HTR-8/SVneo (cell line): ENCODE measurements around the gene RBP5.

ENCODE experiments used
- DNase-seq: peaks from one replicate; pipeline ENCODE4 v3.0.0; 2011; ENCODE audit warnings: low spot score, mixed read lengths; ENCODE audit not compliant: insufficient read length
- FAIRE-seq: peaks from 2 replicates; lab custom pipeline; 2011; peaks lifted over from hg19 to GRCh38; lab: Jason Lieb, UNC

Gene RBP5

GRCh38 chr12:7106082-7106481 lies 22.6 kb downstream of the RBP5 start:
- FAIRE-seq, result no peak
- no peak for DNase-seq

GRCh38 chr12:7103837-7104584 lies 24.7 kb downstream of the RBP5 start:
- DNase-seq, result no peak
- no peak for FAIRE-seq

DNA sequence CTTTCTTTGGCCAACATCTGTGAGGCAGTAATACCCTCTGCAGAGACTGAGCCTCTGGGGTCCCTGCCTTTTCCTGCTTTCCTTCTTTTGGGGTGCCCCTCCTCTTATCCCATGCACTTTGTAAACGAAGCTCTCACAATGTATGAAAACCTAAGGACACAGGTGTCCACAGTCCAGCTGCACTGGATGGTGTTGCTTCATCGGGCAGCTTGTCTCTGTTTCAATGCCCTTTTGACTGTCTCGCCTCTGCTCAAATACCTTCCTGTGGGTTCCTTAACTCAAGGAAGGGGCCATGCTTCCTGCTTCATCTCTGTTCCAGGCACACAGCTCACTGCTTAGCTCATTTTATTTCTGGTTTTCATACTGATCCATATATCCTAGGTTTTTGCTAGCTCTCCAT lies 26.1 kb downstream of the RBP5 start:
- FAIRE-seq, result no peak

DNA sequence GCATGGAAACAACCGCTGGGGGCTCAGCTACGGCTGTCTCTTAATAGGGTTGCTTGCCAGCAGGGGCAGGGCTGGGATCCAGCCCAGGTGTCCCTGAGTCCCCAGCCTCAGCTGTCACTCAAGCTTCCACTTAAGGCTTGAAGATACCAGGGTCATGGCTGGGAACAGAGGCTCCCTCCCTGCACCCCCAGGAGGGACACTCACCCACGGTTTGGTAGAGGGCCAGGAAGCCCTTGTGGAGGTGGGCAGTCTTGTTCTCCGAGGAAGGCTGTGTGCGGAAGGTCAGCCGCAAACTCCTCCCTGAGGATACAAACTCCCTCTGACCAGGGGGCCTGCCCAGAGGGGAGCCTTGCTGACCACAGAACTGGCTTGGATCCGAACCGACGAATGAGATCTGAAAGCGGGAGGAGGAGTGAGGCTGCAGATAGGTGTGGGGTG lies 27.0 kb downstream of the RBP5 start:
- FAIRE-seq, result peak; percentile 80
- DNase-seq, result no peak

More for the DNA sequence above, 26.1 kb downstream of the RBP5 start:
- DNase-seq, result no peak

DNA sequence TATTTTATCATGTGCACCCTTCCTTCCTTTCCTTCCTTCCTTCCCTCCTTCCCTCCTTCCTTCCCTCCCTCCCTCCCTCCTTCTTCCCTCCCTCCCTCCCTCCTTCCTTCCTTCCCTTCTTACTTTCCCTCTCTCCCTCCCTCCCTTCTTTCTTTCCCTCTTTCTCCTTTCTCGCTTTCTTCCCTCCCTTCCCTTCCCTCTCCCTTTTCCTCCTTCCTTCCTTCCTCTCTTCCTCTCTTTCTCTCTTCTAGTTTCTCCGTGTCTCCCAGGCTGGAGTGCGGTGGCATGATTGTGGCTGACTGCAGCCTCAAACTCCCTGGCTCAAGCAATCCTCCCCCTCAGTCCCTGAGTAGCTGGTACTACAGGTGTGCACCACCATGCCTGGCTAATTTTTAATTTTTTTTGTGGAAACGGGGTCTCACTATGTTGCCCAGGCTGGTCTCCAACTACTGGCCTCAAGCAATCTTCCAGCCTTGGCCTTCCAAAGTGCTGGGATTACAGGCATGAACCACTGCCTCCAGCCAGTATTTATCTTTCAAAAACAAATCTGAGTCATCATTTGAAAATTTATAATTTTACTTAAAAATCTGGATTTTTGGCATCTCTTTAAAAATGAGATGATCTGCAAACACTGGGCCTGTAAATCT lies 27.5 kb downstream of the RBP5 start:
- DNase-seq (no peak), FAIRE-seq (no peak)

DNA sequence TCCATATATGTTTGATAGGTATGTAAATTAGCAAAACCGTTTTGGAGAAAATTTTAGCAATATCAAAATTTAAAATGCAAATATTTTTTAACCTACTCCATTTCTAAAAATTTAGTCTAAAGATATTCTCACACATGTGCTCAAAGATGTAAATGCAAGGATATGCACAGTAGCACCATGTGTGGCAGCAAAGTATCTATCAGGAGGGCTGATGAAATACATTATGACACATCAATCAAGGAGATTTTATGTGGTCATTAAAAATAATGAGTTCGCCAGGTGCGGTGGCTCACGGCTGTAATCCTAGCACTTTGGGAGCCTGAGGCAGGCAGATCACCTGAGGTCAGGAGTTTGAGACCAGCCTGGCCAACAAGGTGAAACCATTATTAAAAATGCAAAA lies 28.4 kb downstream of the RBP5 start:
- DNase-seq (no peak), FAIRE-seq (no peak)

GRCh38 chr12:7099290-7099996 lies 29.2 kb downstream of the RBP5 start:
- FAIRE-seq, result no peak
- DNase-seq, result no peak

DNA sequence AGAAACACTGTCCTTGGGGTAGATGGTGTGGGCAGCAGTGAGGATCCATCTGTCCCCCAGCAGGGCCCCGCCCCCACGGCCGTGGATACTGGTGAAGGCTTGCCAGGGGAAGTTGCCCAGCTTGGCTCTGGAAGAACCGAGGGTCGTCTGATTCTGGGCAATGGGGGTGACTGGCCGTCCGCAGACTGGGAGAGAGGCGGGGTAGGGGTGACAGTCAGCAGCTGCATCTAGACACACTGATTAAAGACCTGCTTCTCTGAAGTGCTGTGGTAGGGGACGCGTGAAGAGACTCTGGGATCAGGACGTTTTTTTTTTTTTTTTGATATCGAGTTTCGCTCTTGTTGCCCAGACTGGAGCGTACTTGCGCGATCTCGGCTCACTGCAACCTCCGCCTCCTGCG lies 31.7 kb downstream of the RBP5 start:
- DNase-seq (no peak), FAIRE-seq (no peak)

- no peak for DNase-seq
- FAIRE-seq, result no peak
These were observed 32.4 kb downstream of the RBP5 start for GRCh38 chr12:7096006-7096932.

- peak; percentile 65 for FAIRE-seq
These were observed 34.8 kb downstream of the RBP5 start for GRCh38 chr12:7093892-7094291.

DNA sequence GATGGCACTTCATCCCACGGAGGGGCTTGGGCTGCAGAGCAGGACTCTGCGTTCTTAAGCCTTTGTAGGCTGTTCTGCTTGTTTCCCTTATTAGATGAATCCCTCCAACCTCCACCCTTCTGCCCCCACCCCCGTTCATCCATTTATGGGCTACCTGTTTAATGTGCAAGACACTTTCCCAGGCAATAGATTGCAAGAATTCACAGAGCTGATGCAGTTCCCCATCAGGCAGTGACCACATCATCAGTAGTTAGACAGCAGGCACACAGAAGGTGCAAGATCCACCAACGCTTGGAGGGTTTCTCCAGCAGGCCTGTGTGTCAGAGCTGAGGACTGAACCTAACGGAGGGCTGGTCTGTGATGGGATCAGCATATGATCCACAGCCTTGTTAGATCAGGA lies 35.2 kb downstream of the RBP5 start:
- no peak for FAIRE-seq

More at GRCh38 chr12:7093892-7094291, 34.8 kb downstream of the RBP5 start:
- DNase-seq, result no peak

GRCh38 chr12:7092986-7093460 lies 35.7 kb downstream of the RBP5 start:
- no peak for FAIRE-seq
- no peak for DNase-seq

More for the DNA sequence above, 35.2 kb downstream of the RBP5 start:
- DNase-seq, result no peak

DNA sequence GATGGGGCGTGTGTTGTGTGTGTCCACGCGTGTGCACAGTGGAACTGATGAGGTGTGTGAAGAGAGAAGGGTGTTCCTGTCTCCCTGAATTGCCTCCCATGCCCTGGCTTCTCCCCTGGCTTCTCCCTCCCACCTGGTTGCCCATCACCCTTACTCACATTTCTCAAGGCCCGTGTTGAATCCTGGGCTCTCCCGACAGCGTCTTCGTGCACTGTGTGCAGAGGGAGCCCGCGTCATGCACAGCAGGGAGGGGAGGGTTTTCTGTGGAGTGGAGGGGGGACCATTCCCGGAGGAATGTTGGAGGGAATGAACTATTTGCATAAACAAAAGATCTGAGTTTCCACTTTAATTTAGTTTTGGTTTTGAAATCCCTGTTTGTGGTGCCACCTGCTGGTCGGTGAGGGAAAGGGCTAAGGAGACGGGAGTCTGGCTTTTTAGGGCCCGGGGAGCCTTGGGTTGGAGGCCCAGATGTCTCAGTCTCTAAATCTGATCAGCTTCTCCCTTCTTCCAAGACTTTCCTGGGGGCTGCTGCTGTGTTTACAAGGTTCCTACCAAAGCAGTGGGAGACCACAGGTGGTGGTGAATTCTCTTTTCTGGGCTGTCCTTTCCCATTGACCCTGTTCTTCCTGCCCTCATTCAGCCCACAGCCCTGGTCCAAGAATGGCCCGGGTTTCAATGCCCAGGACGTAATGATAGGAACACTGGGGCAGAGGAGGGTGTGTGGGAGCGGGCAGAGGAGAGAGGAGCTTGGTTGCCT lies 36.3 kb downstream of the RBP5 start, which contains the start of gene C1R:
Gene C1R, minus strand, starts transcription at position 217 of the 757 bp plus-strand sequence. Its CDS starts 57 bp downstream, at position 160.
- DNase-seq (peak; percentile 84), FAIRE-seq (peak; percentile 86)

- FAIRE-seq, result peak; percentile 26
- no peak for DNase-seq
These were observed 36.9 kb downstream of the RBP5 start for GRCh38 chr12:7091660-7092228.

DNA sequence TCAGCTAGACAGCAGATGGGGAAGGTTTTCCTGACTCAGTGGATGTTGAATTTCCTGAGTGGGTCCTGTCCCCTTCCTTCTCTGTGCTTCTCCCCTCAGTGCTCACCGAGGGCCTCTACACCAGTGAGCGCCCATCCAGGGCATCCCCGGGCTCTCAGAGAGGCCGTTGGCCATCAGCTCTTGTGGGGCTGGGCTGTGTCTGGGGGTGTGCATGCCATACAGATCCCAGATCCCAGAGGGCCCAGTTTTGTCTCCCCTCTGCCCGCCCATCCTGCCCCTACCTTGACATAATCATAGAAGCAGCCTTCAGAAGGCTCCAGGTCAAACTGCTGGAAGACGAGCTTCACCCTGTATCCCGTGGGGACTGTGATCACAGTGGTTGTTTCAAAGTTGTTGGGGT lies 37.5 kb downstream of the RBP5 start:
- FAIRE-seq, result no peak

DNA sequence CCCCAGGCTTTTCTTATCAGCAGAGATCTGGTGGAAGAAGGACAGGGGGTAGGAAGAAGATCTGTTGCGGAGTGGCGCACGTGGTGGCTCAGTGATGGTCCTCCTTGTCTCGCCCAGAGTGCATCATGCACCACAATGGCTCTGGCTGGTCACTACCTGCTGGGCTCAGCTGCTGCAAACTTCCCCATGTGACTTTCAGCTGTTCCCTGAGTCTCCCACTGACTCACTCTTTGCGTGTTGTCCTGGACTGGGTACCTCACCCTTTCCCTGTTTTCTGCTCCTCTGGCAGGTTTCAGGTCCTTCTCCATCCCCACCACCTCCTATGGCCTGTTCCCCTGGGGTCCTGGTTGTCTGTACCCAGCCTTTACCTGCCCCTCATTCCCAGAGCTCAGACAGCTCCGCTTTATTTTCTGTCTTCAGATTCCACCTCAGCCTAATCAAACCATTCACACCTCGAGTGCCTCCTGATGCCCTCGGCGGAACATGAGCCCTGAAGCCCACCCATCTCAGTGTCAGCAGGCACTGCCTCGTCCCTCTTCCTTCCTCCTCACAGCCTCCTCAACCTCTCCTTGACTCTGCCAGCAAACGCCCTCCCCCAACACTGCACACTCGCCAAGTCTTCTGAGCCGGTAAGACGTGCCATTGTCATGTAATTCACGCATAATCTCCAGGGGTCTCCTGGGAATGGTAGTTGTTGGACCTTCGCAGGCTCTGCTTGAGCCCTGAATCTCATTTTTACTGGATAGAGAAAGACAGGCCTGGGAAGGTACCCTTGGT lies 38.3 kb downstream of the RBP5 start:
- no peak for FAIRE-seq
- DNase-seq, result no peak

More for the DNA sequence above, 37.5 kb downstream of the RBP5 start:
- no peak for DNase-seq

DNA sequence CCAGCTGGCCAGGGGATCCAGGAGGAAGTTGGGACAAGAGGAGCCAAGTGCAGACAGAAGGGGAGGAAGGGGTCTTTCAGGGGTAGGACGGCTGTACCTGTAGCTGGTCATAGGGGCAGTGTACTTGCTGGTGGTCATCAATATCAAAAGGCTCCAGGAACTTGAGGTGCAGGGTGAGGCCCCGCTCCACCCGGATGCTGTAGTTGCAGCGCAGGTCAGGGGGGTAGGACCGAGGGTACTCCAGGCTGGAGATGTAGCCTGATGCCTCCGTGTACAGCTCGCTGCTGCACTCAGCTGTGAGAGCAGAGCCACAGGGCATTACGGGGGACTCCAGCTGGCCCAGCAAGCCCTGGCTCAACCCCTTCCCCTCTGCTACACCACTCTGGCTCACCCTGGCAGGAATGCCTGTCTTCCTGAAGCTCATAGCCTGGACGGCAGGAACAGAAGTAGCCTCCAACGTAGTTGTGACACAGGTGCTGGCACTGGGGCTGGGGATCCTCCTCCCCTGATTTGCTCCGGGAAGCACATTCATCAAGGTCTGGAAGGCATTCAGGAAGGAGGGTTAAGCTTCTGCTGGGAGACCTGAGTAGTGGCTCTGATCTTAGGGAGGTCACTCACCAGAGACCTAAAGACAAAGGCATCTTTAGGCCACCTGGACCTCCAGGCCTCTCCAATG lies 39.4 kb downstream of the RBP5 start:
- no peak for DNase-seq
- no peak for FAIRE-seq
